Body of pancreas (tissue), 4 donors: ENCODE data around the gene BCAS4.

Source experiments
- CTCF ChIP-seq, 7 experiments: fragments of 450-650 bp in 4 of 7; fragments of 200-600 bp in 3 of 7; sonication (generic) in 3 of 7; IDR thresholded peaks; one replicate each; pipeline ENCODE4 v1.5.1; 2016 to 2019; ENCODE audit warnings: antibody characterized with exemption in 7 of 7
- POLR2A ChIP-seq, 3 donors: fragments of 450-650 bp; IDR thresholded peaks; one replicate each; pipeline ENCODE4 v1.6.1; 2016; ENCODE audit warnings: antibody characterized with exemption in 3 of 3, mild to moderate bottlenecking in 2 of 3

GRCh38 chr20:50831622-50832021, 36.8 kb downstream of the BCAS4 start:
- TF ChIP-seq CTCF (IDR thresholded peaks at IDR 0.05) (no peak), POLR2A (IDR thresholded peaks at IDR 0.05) (no peak)
